HPDE6-E6E7 (cell line): ENCODE data around the gene DIAPH2.
"Not testable (repeated sequence)": the region's sequence is repeated elsewhere in the genome, so short reads cannot be mapped to it uniquely, and the experiment has no call there.

Source experiments
- DNase-seq: peaks from one replicate; pipeline ENCODE4 v3.0.0; 2011; ENCODE audit warnings: missing footprints; ENCODE audit errors: extremely low spot score

DIAPH2 gene

GRCh38 chrX:96824166-96824565, 139.5 kb downstream of the DIAPH2 start:
- DNase-seq, result no peak

GRCh38 chrX:96833333-96833732, 148.7 kb downstream of the DIAPH2 start:
- no peak for DNase-seq

GRCh38 chrX:96834137-96834536, 149.5 kb downstream of the DIAPH2 start:
- DNase-seq, result no peak

- no peak for DNase-seq
These were observed 151.1 kb downstream of the DIAPH2 start for GRCh38 chrX:96835660-96836289.

- DNase-seq, result peak; percentile 1
These were observed 153.2 kb downstream of the DIAPH2 start for GRCh38 chrX:96837808-96838207.

- DNase-seq, result no peak
These were observed 153.9 kb downstream of the DIAPH2 start for GRCh38 chrX:96838537-96838936.

- no peak for DNase-seq
These were observed 156.7 kb downstream of the DIAPH2 start for GRCh38 chrX:96841325-96841724.

GRCh38 chrX:96841866-96842265, 157.2 kb downstream of the DIAPH2 start:
- not testable (repeated sequence) for DNase-seq

GRCh38 chrX:96843566-96843965, 158.9 kb downstream of the DIAPH2 start:
- DNase-seq, result no peak

GRCh38 chrX:96846841-96847240, 162.2 kb downstream of the DIAPH2 start:
- no peak for DNase-seq

GRCh38 chrX:96859422-96859821, 174.8 kb downstream of the DIAPH2 start:
- DNase-seq, result not testable (repeated sequence)

GRCh38 chrX:96861218-96861617, 176.6 kb downstream of the DIAPH2 start:
- DNase-seq, result no peak

- no peak for DNase-seq
These were observed 177.0 kb downstream of the DIAPH2 start for GRCh38 chrX:96861661-96862060.

GRCh38 chrX:96883608-96884007, 199.0 kb downstream of the DIAPH2 start, which contains the start of gene RPA4:
Gene RPA4 (plus strand): TSS chrX:96883908. CDS start chrX:96884311, 403 bp downstream.
- no peak for DNase-seq

GRCh38 chrX:96884027-96884426, 199.4 kb downstream of the DIAPH2 start:
- DNase-seq, result no peak

GRCh38 chrX:96889726-96890125, 205.1 kb downstream of the DIAPH2 start:
- no peak for DNase-seq

GRCh38 chrX:96906741-96907140, 222.1 kb downstream of the DIAPH2 start:
- DNase-seq, result no peak

- no peak for DNase-seq
These were observed 223.1 kb downstream of the DIAPH2 start for GRCh38 chrX:96907516-96908272.

GRCh38 chrX:96909291-96909690, 224.6 kb downstream of the DIAPH2 start:
- DNase-seq, result no peak

GRCh38 chrX:96918864-96919263, 234.2 kb downstream of the DIAPH2 start:
- DNase-seq, result no peak

- no peak for DNase-seq
These were observed 235.0 kb downstream of the DIAPH2 start for GRCh38 chrX:96919672-96920071.

- DNase-seq, result no peak
These were observed 239.9 kb downstream of the DIAPH2 start for GRCh38 chrX:96924581-96924980.

GRCh38 chrX:96929036-96929435, 244.4 kb downstream of the DIAPH2 start:
- DNase-seq, result no peak
